HepG2 (cell line): ENCODE measurements around the gene PNLIPRP1. TPM values are rescaled to one million over a fixed set of nuclear protein-coding genes. Genes with fewer than 3 reads are reported as not detected.

Experiments
- ATAC-seq: fragments of 200-7000 bp; cut with Tn5 transposase; 3 replicates; pipeline ENCODE4 v1.9.1; 2020; ENCODE audit warnings: mild to moderate bottlenecking, moderate library complexity
- BruUV-seq: library from RNA; stranded (reverse); fragments of 400-500 nt; replicated peaks from 2 replicates; lab custom pipeline; 2021; lab: Mats Ljungman, UMichigan
- CTCF ChIA-PET: fragments of 300-600 bp; formaldehyde crosslinking; extraction: SDS; loops from one replicate; lab custom pipeline; 2021; ENCODE audit warnings: low total read pairs, inconsistent platforms, low intra/inter-chr PET ratio; lab: Yijun Ruan, JAX
- POLR2A ChIA-PET: fragments of 350-600 bp; sonication (Branson Sonifier 250); formaldehyde crosslinking; loops from one replicate; lab custom pipeline; 2020; ENCODE audit warnings: antibody characterized with exemption, inconsistent platforms; lab: Yijun Ruan, JAX
- DNase-seq: peaks from one replicate; pipeline ENCODE4 v3.0.0-alpha.2; 2015; ENCODE audit warnings: low spot score
- FAIRE-seq: peaks from 3 replicates; lab custom pipeline; 2011; peaks lifted over from hg19 to GRCh38; lab: Jason Lieb, UNC
- H2AFZ ChIP-seq: one replicate; pipeline ENCODE4 v1.6.1; 2011; ENCODE audit warnings: low read length, inconsistent platforms
- H3K27ac ChIP-seq: fragments of 300-600 bp; 3 replicates; pipeline ENCODE4 v1.8.0; 2011; ENCODE audit warnings: mixed run types, mild to moderate bottlenecking, mixed read lengths, low read length, inconsistent platforms; ENCODE audit not compliant: insufficient read depth; ENCODE audit errors: extremely low read length
- H3K27me3 ChIP-seq, 2 experiments: fragments of 200-600 bp in 1 of 2; 2 replicates in 1 of 2; 3 replicates in 1 of 2; pipeline versions ENCODE4 v1.6.0 to v1.8.0; 2011; ENCODE audit warnings: low read length in 2 of 2, mild to moderate bottlenecking in 2 of 2, moderate library complexity in 2 of 2, inconsistent platforms in 1 of 2; ENCODE audit not compliant: insufficient read depth in 2 of 2, control insufficient read depth in 1 of 2
- H3K36me3 ChIP-seq, 2 experiments: fragments of 200-600 bp in 1 of 2; replicated peaks in 1 of 2; 2 replicates in 1 of 2; 3 replicates in 1 of 2; pipeline versions ENCODE4 v1.5.1 to v1.8.0; 2011; ENCODE audit warnings: low read length in 2 of 2, inconsistent platforms in 1 of 2; ENCODE audit not compliant: insufficient read depth in 2 of 2, control insufficient read depth in 1 of 2
- H3K4me1 ChIP-seq: 2 replicates; pipeline ENCODE4 v1.5.1; 2012; ENCODE audit warnings: low read length, inconsistent platforms; ENCODE audit not compliant: insufficient read depth
- H3K4me2 ChIP-seq: 2 replicates; pipeline ENCODE4 v1.6.0; 2011; ENCODE audit warnings: low read depth, low read length, inconsistent platforms
- H3K4me3 ChIP-seq, 3 experiments: fragments of 200-600 bp in 1 of 3; sonication (generic), shearing (Covaris generic) in 1 of 3; replicated peaks in 1 of 3; 2 replicates each; pipeline ENCODE4 v1.5.1; 2011 to 2016; ENCODE audit warnings: low read length in 3 of 3, inconsistent platforms in 2 of 3, low read depth in 2 of 3, mild to moderate bottlenecking in 2 of 3, control low read depth in 1 of 3, mixed read lengths in 1 of 3; ENCODE audit not compliant: insufficient read depth in 1 of 3
- H3K79me2 ChIP-seq: one replicate; pipeline ENCODE4 v1.6.1; 2011; ENCODE audit warnings: low read length, inconsistent platforms; ENCODE audit not compliant: insufficient read depth
- H3K9ac ChIP-seq: 2 replicates; pipeline ENCODE4 v1.6.0; 2011; ENCODE audit warnings: mild to moderate bottlenecking, low read depth, low read length, inconsistent platforms; ENCODE audit not compliant: insufficient read depth
- H3K9me3 ChIP-seq: 2 replicates; pipeline ENCODE4 v1.5.1; 2012; ENCODE audit warnings: mild to moderate bottlenecking, low read length
- H4K20me1 ChIP-seq: 2 replicates; pipeline ENCODE4 v1.6.0; 2011; ENCODE audit warnings: inconsistent platforms, mild to moderate bottlenecking, low read length, moderate library complexity; ENCODE audit not compliant: insufficient read depth
- CSRNP2 ChIP-seq: sonication (generic); formaldehyde crosslinking; conservative IDR thresholded peaks from 2 replicates; pipeline ENCODE4 v1.8.0; 2022; ENCODE audit warnings: low read depth, missing genetic modification reagents
- DBP ChIP-seq: sonication (generic); formaldehyde crosslinking; IDR thresholded peaks from 2 replicates; pipeline ENCODE4 v1.4.0; 2020; ENCODE audit warnings: missing genetic modification reagents; ENCODE audit errors: not compliant biosample characterization
- DMTF1 ChIP-seq: sonication (generic); formaldehyde crosslinking; IDR thresholded peaks from 2 replicates; pipeline ENCODE4 v1.4.0; 2020; ENCODE audit warnings: mild to moderate bottlenecking, missing genetic modification reagents
- FOXK1 ChIP-seq: sonication (generic); formaldehyde crosslinking; IDR thresholded peaks from 2 replicates; pipeline ENCODE4 v1.4.0; 2020; ENCODE audit warnings: low read depth, missing genetic modification reagents, borderline replicate concordance
- GTF2F1 ChIP-seq: fragments of 150-350 bp; IDR thresholded peaks from 2 replicates; pipeline ENCODE4 v1.6.1; 2014; ENCODE audit warnings: low read length
- KDM4B ChIP-seq: sonication (generic); formaldehyde crosslinking; IDR thresholded peaks from 2 replicates; pipeline ENCODE4 v1.4.0; 2020; ENCODE audit warnings: missing genetic modification reagents
- KDM5A ChIP-seq: fragments of 200-600 bp; sonication (generic); IDR thresholded peaks from 2 replicates; pipeline ENCODE4 v1.7.0; 2018; ENCODE audit warnings: antibody characterized with exemption, mild to moderate bottlenecking, low read length, borderline replicate concordance
- SALL2 ChIP-seq: sonication (generic); formaldehyde crosslinking; IDR thresholded peaks from 2 replicates; pipeline ENCODE4 v1.8.1; 2023; ENCODE audit warnings: mild to moderate bottlenecking, missing genetic modification reagents, inconsistent platforms
- STAT5B ChIP-seq: sonication (generic); formaldehyde crosslinking; IDR thresholded peaks from 2 replicates; pipeline ENCODE4 v1.4.0; 2020; ENCODE audit warnings: missing genetic modification reagents
- TOE1 ChIP-seq: sonication (generic); formaldehyde crosslinking; IDR thresholded peaks from 2 replicates; pipeline ENCODE4 v1.4.0; 2020; ENCODE audit warnings: mild to moderate bottlenecking, missing genetic modification reagents
- ZFAT ChIP-seq: sonication (generic); formaldehyde crosslinking; conservative IDR thresholded peaks from 2 replicates; pipeline ENCODE4 v1.8.1; 2023; ENCODE audit warnings: missing genetic modification reagents, inconsistent platforms
- ZGPAT ChIP-seq: IDR thresholded peaks from 2 replicates; pipeline ENCODE4 v1.6.1; 2016; ENCODE audit warnings: mild to moderate bottlenecking
- ZHX1 ChIP-seq: sonication (generic); formaldehyde crosslinking; IDR thresholded peaks from 2 replicates; pipeline ENCODE4 v1.8.1; 2022; ENCODE audit warnings: low read depth, mild to moderate bottlenecking, missing genetic modification reagents
- ZNF317 ChIP-seq: sonication (generic); formaldehyde crosslinking; IDR thresholded peaks from 2 replicates; pipeline ENCODE4 v1.5.0; 2020; ENCODE audit warnings: mild to moderate bottlenecking, missing genetic modification reagents
- WGBS: methylation state at CpG from one replicate; pipeline ENCODE4 v1.1.6; 2017; ENCODE audit warnings: low lambda C conversion rate; 5-methylcytosine and 5-hydroxymethylcytosine counted together
- in situ Hi-C: cut with HindIII; loops from 2 replicates; pipeline ENCODE4 v1.10.0; 2017; ENCODE audit warnings: low pct_unique_long_range_greater_than_20kb; ENCODE audit not compliant: extremely low pct_ligation_motif_present
- intact Hi-C: fragments of 100-400 bp; cut with micrococcal nuclease; formaldehyde crosslinking; loops from one replicate; pipeline ENCODE4 v1.10.0; 2022; ENCODE audit not compliant: unreplicated experiment
- polyA plus RNA-seq, 8 experiments: library from polyadenylated mRNA; depleted of rRNA in 3 of 8; stranded (reverse) in 7 of 8; unstranded in 1 of 8; fragments of >200 nt; fragmentation: Illumina TruSeq in 4 of 8; extraction: Trizol in 4 of 8; gene quantifications; 2 replicates each; pipeline versions ENCODE4 v1.2.1 to v1.2.3, GENCODE V29; 2011 to 2016; ENCODE audit warnings: low read depth in 4 of 8, missing spikeins in 1 of 8, mixed read lengths in 1 of 8; ENCODE audit not compliant: insufficient read depth in 1 of 8
- total RNA-seq, 5 experiments: library from RNA; depleted of rRNA; stranded (reverse); fragments of >200 nt; fragmentation: Illumina TruSeq; extraction: Trizol; gene quantifications; 2 replicates each; pipeline ENCODE4 v1.2.3, GENCODE V29; 2016; ENCODE audit warnings: low read depth in 1 of 5

Gene PNLIPRP1
- total and polyA plus RNA-seq, 2 of the 13 experiments (the other 11 are each of a cell fraction or from before 2014, with no cell fraction given) = not detected

- TF ChIP-seq TOE1 (no peak), KDM5A (no peak)
Measured at GRCh38 chr10:116610443-116611152, 19.8 kb downstream of the PNLIPRP1 start (continued).

GRCh38 chr10:116611153-116611545 is 20.4 kb downstream of the PNLIPRP1 start:
- Histone ChIP-seq H3K36me3 (no peaks in the 10 kb centered on the region), H2AFZ (no peak overlapping the region), H3K79me2 (no peaks in the 10 kb centered on the region), H3K9ac (no peak overlapping the region), H3K27ac (no peak overlapping the region), H3K4me2 (no peak overlapping the region), H3K4me1 (no peaks in the 10 kb centered on the region), H3K4me3 (no peak overlapping the region), H4K20me1 (no peaks in the 10 kb centered on the region), H3K9me3 (no peaks in the 10 kb centered on the region), H3K27me3 (peaks cover 1 to 6% of the 10 kb centered on the region in 2 experiments; a peak in 3 of 5 replicates)
- no TSS peak for BruUV-seq
- ChIA-PET POLR2A (no interaction called here), CTCF (no interaction called here)
- ATAC-seq = no peak
- DNase-seq = no peak
- FAIRE-seq = no peak
- 13% methylated on average over 2 of the region's 3 CpGs for WGBS
- in situ Hi-C loops (no loop called here), intact Hi-C loops (no loop called here)
- no peak for TF ChIP-seq DMTF1 (CRISPR knock-in tag)
- no peak for TF ChIP-seq DBP (CRISPR knock-in tag)
- no peak for TF ChIP-seq ZNF317 (CRISPR knock-in tag)
- no peak for TF ChIP-seq ZGPAT (CRISPR knock-in tag)
- TF ChIP-seq ZHX1 = no peak
- TF ChIP-seq FOXK1 (CRISPR knock-in tag) = no peak
- TF ChIP-seq STAT5B = no peak
- TF ChIP-seq ZFAT (CRISPR knock-in tag) = no peak
- TF ChIP-seq GTF2F1 = no peak
- TF ChIP-seq KDM4B (CRISPR knock-in tag) = no peak
- TF ChIP-seq SALL2 (CRISPR knock-in tag) = no peak
- no peak for TF ChIP-seq CSRNP2 (CRISPR knock-in tag)
